ENCODE data around the gene ZNF479.
"Not testable (repeated sequence)": the region's sequence is repeated elsewhere in the genome, so short reads cannot be mapped to it uniquely, and the experiment has no call there.

Gene ZNF479

DNA sequence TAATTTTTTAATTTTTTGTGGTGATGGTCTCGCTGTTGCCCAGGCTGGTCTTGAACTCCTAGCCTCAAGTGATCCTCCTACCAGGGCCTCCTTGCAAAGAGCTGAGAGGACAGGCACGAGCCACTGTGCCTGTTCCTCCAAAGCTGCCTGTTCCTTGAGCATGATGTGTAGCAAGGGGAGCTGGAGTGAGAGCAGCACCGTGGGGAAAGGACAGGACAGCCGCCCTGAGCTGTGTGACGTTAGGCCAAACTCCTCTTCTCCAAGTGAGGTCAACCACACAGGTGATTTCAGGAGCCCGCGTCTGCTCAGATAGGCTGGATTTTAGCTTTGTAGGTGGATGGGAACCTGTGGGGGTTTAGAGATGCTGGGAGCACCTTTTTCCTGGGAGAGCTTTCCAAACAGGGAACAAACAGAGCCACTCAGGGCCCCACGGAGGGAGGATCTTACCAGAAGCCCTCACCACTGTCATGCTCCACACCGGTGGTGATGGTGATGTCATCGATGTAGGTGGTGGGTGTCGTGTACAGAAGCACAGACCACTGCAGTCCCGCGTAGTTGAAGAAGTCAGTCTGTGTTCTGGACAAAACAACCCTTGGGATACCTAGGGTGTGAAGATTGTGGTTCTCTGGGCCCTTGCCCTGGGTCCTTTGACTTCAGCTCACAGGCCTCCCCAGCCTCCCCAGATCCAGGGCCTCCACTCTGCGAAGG is 44.8 kb upstream of the ZNF479 start:
- TF ChIP-seq, protein P1, sequence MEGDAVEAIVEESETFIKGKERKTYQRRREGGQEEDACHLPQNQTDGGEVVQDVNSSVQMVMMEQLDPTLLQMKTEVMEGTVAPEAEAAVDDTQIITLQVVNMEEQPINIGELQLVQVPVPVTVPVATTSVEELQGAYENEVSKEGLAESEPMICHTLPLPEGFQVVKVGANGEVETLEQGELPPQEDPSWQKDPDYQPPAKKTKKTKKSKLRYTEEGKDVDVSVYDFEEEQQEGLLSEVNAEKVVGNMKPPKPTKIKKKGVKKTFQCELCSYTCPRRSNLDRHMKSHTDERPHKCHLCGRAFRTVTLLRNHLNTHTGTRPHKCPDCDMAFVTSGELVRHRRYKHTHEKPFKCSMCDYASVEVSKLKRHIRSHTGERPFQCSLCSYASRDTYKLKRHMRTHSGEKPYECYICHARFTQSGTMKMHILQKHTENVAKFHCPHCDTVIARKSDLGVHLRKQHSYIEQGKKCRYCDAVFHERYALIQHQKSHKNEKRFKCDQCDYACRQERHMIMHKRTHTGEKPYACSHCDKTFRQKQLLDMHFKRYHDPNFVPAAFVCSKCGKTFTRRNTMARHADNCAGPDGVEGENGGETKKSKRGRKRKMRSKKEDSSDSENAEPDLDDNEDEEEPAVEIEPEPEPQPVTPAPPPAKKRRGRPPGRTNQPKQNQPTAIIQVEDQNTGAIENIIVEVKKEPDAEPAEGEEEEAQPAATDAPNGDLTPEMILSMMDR (conservative IDR thresholded peaks at IDR 0.05; ENCODE audit: low read depth) = no peak
- no peak overlapping the region for H3K27ac ChIP-seq
- DNase-seq (ENCODE audit: low spot score) = no peak
- CTCF ChIA-PET = no interaction called here
- POLR2A ChIA-PET (ENCODE audit: low non-redundant PET) = no interaction called here

DNA sequence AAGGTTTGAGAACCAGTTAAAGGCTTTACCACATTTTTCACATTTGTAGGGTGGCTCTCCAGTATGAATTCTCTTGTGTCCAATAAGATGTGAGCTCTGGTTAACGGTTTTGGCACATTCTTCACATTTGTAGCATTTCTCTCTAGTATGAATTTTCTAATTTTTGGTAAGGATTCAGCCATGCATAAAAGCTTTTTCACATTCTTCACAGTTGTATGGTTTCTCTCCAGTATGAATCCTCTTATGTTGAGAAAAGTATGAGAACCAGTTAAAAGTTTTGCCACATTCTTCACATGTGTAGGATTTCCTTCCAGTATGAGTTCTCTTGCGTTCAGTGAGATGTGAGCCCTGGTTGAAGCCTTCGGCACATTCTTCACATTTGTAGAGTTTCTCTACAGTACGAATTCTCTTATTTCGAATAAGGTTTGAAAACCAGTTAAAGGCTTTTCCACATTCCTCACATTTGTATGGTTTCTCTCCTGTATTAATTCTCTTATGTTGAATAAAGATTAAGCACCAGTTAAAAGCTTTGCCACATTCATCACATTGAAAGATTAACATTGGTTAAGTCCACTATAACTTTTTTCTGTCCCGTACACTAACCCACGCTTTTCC is 33.2 kb upstream of the ZNF479 start:
- TF ChIP-seq, protein P1 (conservative IDR thresholded peaks at IDR 0.05; ENCODE audit: low read depth) = no peak
- no peak overlapping the region for H3K27ac ChIP-seq
- no peak for DNase-seq (ENCODE audit: low spot score)
- ChIA-PET POLR2A (ENCODE audit: low non-redundant PET) (no interaction called here), CTCF (no interaction called here)

DNA sequence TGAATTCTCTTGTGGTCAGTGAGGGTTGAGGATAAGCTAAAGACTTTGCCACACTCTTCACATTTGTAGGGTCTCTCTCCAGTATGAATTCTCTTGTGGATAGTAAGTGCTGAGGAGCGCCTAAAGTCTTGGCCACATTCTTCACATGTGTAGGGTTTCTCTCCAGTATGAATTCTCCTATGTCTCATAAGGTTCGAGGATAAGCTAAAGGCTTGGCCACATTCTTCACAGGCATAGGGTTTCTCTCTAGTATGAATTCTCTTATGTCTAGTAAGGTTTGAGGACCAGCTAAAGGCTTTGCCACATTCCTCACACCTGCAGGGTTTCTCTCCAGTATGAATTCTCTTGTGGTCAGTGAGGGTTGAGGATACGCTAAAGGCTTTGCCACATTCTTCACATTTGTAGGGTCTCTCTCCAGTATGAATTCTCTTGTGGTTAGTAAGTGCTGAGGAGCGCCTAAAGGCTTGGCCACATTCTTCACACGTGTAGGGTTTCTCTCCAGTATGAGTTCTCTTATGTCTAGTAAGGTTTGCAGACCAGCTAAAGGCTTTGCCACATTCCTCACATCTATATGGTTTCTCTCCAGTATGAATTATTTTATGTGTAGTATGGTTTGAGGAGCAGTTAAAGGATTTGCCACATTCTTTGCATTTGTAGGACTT is 12.0 kb downstream of the ZNF479 start:
- DNase-seq (ENCODE audit: low spot score); CTCF ChIA-PET; POLR2A ChIA-PET (ENCODE audit: low non-redundant PET); H3K27ac ChIP-seq: not testable (repeated sequence)
